SK-N-SH (cell line): Measurements from ENCODE around the gene RAB3GAP2. TPM values are rescaled to one million over a fixed set of nuclear protein-coding genes. Genes with fewer than 3 reads are reported as not detected.

Experiments used
- CTCF ChIA-PET: fragments of 300-600, 350-600 bp; formaldehyde crosslinking; extraction: SDS; loops from one replicate; lab custom pipeline; 2021; lab: Yijun Ruan, JAX
- POLR2A ChIA-PET: fragments of 350-600 bp; sonication (Branson Sonifier 250); formaldehyde crosslinking; extraction: SDS; loops from one replicate; lab custom pipeline; 2020; ENCODE audit warnings: antibody characterized with exemption, inconsistent platforms; lab: Yijun Ruan, JAX
- DNase-seq: peaks from one replicate; pipeline ENCODE4 v3.0.0; 2012
- H2AFZ ChIP-seq: fragments of 200-600 bp; sonication (generic); 2 replicates; pipeline ENCODE4 v1.8.1; 2016; ENCODE audit warnings: antibody characterized with exemption, mild to moderate bottlenecking, low read depth
- H3F3A ChIP-seq: fragments of 200-600 bp; sonication (generic); replicated peaks from 2 replicates; pipeline ENCODE3; 2016; ENCODE audit warnings: antibody characterized with exemption, mild to moderate bottlenecking; ENCODE audit not compliant: insufficient read depth
- H3K27ac ChIP-seq, 2 experiments: fragments of 200-500 bp in 1 of 2; fragments of 200-600 bp in 1 of 2; sonication (Bioruptor generic) in 1 of 2; sonication (generic), shearing (Covaris generic) in 1 of 2; 2 replicates each; pipeline versions ENCODE4 v1.5.1 to v1.6.1; 2014 to 2016; ENCODE audit warnings: low read depth in 2 of 2, inconsistent platforms in 1 of 2, low read length in 1 of 2, mild to moderate bottlenecking in 1 of 2, mixed read lengths in 1 of 2
- H3K27me3 ChIP-seq: fragments of 200-600 bp; sonication (generic), shearing (Covaris generic); 2 replicates; pipeline ENCODE4 v1.6.1; 2016; ENCODE audit warnings: mixed run types; ENCODE audit not compliant: insufficient read depth
- H3K36me3 ChIP-seq, 2 experiments: fragments of 200-500 bp in 1 of 2; fragments of 200-600 bp in 1 of 2; sonication (Bioruptor generic) in 1 of 2; sonication (generic) in 1 of 2; replicated peaks in 1 of 2; 2 replicates each; pipeline versions ENCODE3 to v1.5.1; 2014 to 2016; ENCODE audit warnings: low read length in 1 of 2, mild to moderate bottlenecking in 1 of 2; ENCODE audit not compliant: insufficient read depth in 2 of 2, control insufficient read depth in 1 of 2
- H3K4me1 ChIP-seq, 2 experiments: fragments of 200-500 bp in 1 of 2; fragments of 200-600 bp in 1 of 2; sonication (Bioruptor generic) in 1 of 2; sonication (generic), shearing (Covaris generic) in 1 of 2; 2 replicates each; pipeline versions ENCODE4 v1.5.1 to v1.6.1; 2014 to 2016; ENCODE audit warnings: low read depth in 1 of 2, low read length in 1 of 2, mixed run types in 1 of 2; ENCODE audit not compliant: insufficient read depth in 2 of 2, control insufficient read depth in 1 of 2
- H3K4me2 ChIP-seq: fragments of 200-600 bp; sonication (generic), shearing (Covaris generic); 2 replicates; pipeline ENCODE4 v1.6.1; 2017; ENCODE audit warnings: mixed run types
- H3K4me3 ChIP-seq, 2 experiments: fragments of 200-500 bp in 1 of 2; fragments of 200-600 bp in 1 of 2; sonication (Bioruptor generic) in 1 of 2; sonication (generic), shearing (Covaris generic) in 1 of 2; 2 replicates each; pipeline versions ENCODE4 v1.5.1 to v1.8.1; 2014 to 2016; ENCODE audit warnings: low read depth in 2 of 2, inconsistent platforms in 1 of 2, low read length in 1 of 2, mild to moderate bottlenecking in 1 of 2, mixed read lengths in 1 of 2, moderate library complexity in 1 of 2
- H3K79me2 ChIP-seq: fragments of 200-600 bp; sonication (generic); 2 replicates; pipeline ENCODE4 v1.8.1; 2017; ENCODE audit warnings: mild to moderate bottlenecking; ENCODE audit not compliant: insufficient read depth
- H3K9ac ChIP-seq: fragments of 200-600 bp; sonication (generic); 2 replicates; pipeline ENCODE4 v1.6.1; 2017; ENCODE audit warnings: mixed run types
- H3K9me2 ChIP-seq: fragments of 200-600 bp; sonication (generic); 2 replicates; pipeline ENCODE4 v1.6.1; 2017; ENCODE audit warnings: mixed run types
- H3K9me3 ChIP-seq: fragments of 200-600 bp; sonication (generic); 2 replicates; pipeline ENCODE4 v1.6.1; 2017; ENCODE audit warnings: mixed run types, mild to moderate bottlenecking, moderate library complexity
- H4K20me1 ChIP-seq: fragments of 200-600 bp; sonication (generic); 2 replicates; pipeline ENCODE4 v1.6.1; 2017; ENCODE audit warnings: mild to moderate bottlenecking, mixed run types; ENCODE audit not compliant: insufficient read depth
- ELF1 ChIP-seq: IDR thresholded peaks from 2 replicates; pipeline ENCODE4 v1.4.0; 2012
- GABPA ChIP-seq: IDR thresholded peaks from 2 replicates; pipeline ENCODE4 v1.4.0; 2012; ENCODE audit warnings: low read depth, mild to moderate bottlenecking
- MEF2A ChIP-seq: IDR thresholded peaks from 2 replicates; pipeline ENCODE4 v1.4.0; 2012; ENCODE audit warnings: low read depth, borderline replicate concordance
- MXI1 ChIP-seq: IDR thresholded peaks from 2 replicates; pipeline ENCODE4 v1.6.1; 2012; ENCODE audit warnings: mild to moderate bottlenecking, low read depth, low read length, improper control_type of control experiment
- RAD21 ChIP-seq: IDR thresholded peaks from 2 replicates; pipeline ENCODE4 v1.6.1; 2012; ENCODE audit warnings: mild to moderate bottlenecking, low read length
- RCOR1 ChIP-seq: fragments of 150-350 bp; IDR thresholded peaks from 2 replicates; pipeline ENCODE4 v1.6.1; 2017; ENCODE audit warnings: antibody characterized with exemption, low read length
- RXRA ChIP-seq: IDR thresholded peaks from 2 replicates; pipeline ENCODE4 v1.4.0; 2012; ENCODE audit warnings: low read depth, mild to moderate bottlenecking, borderline replicate concordance
- SIN3A ChIP-seq: IDR thresholded peaks from 2 replicates; pipeline ENCODE4 v1.6.1; 2012; ENCODE audit warnings: low read depth, mild to moderate bottlenecking, low read length, moderate library complexity, borderline replicate concordance
- SMC3 ChIP-seq: IDR thresholded peaks from 2 replicates; pipeline ENCODE4 v1.6.1; 2012; ENCODE audit warnings: low read depth, low read length, improper control_type of control experiment
- TAF1 ChIP-seq: IDR thresholded peaks from 2 replicates; pipeline ENCODE4 v1.6.1; 2012; ENCODE audit warnings: low read depth, mild to moderate bottlenecking, low read length, moderate library complexity, borderline replicate concordance
- TCF12 ChIP-seq: IDR thresholded peaks from 2 replicates; pipeline ENCODE4 v1.4.0; 2012
- TEAD4 ChIP-seq: IDR thresholded peaks from 2 replicates; pipeline ENCODE4 v1.4.0; 2012; ENCODE audit warnings: mild to moderate bottlenecking, borderline replicate concordance; ENCODE audit not compliant: insufficient read depth
- YY1 ChIP-seq: IDR thresholded peaks from 2 replicates; pipeline ENCODE4 v1.4.0; 2012; ENCODE audit warnings: low read depth, mild to moderate bottlenecking
- WGBS: methylation state at CpG from one replicate; pipeline ENCODE4 v1.1.6; 2017; ENCODE audit warnings: low lambda C conversion rate; 5-methylcytosine and 5-hydroxymethylcytosine counted together
- polyA plus RNA-seq, 3 experiments: library from polyadenylated mRNA; depleted of rRNA; stranded (reverse); fragments of >200 nt; gene quantifications; 2 replicates each; pipeline ENCODE4 v1.2.3, GENCODE V29; 2012
- TF ChIP-seq, protein P1 (sequence below): IDR thresholded peaks from 2 replicates; pipeline ENCODE4 v1.6.1; 2012; ENCODE audit warnings: mild to moderate bottlenecking, low read depth, low read length, moderate library complexity
- TF ChIP-seq, protein P2 (sequence below): fragments of 150-350 bp; IDR thresholded peaks from 2 replicates; pipeline ENCODE4 v1.6.1; 2017; ENCODE audit warnings: antibody characterized with exemption, low read length, low read depth, borderline replicate concordance
- TF ChIP-seq, protein P3 (sequence below): IDR thresholded peaks from 2 replicates; pipeline ENCODE4 v1.4.0; 2012; ENCODE audit warnings: low read depth, borderline replicate concordance
- TF ChIP-seq, protein P4 (sequence below): IDR thresholded peaks from 2 replicates; pipeline ENCODE4; 2012
- TF ChIP-seq, protein P5 (sequence below): IDR thresholded peaks from 2 replicates; pipeline ENCODE4 v1.4.0; 2012; ENCODE audit warnings: low read depth

Gene RAB3GAP2
- polyA plus RNA-seq, 1 of the 3 experiments (the other 2 are of a cell fraction), result 9.3 TPM

DNA sequence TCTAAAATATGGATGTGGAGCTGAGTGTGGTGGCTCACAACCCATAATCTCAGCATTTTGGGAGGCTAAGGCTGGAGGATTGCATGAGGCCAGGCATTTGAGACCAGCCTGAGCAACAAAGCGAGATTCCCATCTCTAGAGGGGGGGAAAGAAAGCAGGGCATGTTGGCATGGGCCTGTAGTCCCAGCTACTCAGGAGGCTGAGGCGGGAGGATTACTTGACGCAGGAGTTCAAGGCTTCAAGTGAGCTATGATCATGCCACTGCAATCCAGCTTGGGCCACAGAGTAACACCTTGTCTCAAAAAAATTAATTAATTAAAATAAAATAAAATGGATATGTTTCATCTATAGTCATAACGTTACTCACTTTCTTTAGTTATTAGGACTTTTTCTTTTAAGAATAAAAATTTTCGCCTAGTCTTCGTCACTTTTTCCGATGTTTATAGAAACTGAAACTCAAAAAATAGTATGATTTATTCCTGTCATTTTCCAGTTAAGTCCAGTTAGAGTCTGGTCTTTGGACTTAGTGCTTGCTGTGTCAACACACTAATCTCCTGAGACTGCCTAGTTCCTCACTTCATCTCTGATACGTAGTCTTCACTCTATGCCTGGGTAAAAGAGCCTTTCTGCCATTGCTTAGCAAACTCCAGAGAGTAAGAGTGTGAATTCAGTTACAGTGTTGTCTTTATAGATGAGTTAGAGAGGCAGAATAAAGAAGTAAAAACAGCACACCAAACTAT lies 150.3 kb downstream of the RAB3GAP2 start:
- peaks cover 4% of the 10 kb centered on the region for H3F3A ChIP-seq
- peaks cover 46 to 48% of the 10 kb centered on the region in 2 experiments for H3K36me3 ChIP-seq
- H3K27ac ChIP-seq, result no peak overlapping the region; a peak in 1 of 4 replicates
- H2AFZ ChIP-seq, result no peak overlapping the region
- no peak overlapping the region for H3K9ac ChIP-seq
- no peak overlapping the region for H3K4me3 ChIP-seq
- TF ChIP-seq ELF1 (no peak), GABPA (no peak), SMC3 (no peak), MEF2A (no peak), TAF1 (no peak), MXI1 (no peak), TEAD4 (no peak)
- TF ChIP-seq, protein P1, sequence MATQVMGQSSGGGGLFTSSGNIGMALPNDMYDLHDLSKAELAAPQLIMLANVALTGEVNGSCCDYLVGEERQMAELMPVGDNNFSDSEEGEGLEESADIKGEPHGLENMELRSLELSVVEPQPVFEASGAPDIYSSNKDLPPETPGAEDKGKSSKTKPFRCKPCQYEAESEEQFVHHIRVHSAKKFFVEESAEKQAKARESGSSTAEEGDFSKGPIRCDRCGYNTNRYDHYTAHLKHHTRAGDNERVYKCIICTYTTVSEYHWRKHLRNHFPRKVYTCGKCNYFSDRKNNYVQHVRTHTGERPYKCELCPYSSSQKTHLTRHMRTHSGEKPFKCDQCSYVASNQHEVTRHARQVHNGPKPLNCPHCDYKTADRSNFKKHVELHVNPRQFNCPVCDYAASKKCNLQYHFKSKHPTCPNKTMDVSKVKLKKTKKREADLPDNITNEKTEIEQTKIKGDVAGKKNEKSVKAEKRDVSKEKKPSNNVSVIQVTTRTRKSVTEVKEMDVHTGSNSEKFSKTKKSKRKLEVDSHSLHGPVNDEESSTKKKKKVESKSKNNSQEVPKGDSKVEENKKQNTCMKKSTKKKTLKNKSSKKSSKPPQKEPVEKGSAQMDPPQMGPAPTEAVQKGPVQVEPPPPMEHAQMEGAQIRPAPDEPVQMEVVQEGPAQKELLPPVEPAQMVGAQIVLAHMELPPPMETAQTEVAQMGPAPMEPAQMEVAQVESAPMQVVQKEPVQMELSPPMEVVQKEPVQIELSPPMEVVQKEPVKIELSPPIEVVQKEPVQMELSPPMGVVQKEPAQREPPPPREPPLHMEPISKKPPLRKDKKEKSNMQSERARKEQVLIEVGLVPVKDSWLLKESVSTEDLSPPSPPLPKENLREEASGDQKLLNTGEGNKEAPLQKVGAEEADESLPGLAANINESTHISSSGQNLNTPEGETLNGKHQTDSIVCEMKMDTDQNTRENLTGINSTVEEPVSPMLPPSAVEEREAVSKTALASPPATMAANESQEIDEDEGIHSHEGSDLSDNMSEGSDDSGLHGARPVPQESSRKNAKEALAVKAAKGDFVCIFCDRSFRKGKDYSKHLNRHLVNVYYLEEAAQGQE, result no peak
- TF ChIP-seq, protein P2, sequence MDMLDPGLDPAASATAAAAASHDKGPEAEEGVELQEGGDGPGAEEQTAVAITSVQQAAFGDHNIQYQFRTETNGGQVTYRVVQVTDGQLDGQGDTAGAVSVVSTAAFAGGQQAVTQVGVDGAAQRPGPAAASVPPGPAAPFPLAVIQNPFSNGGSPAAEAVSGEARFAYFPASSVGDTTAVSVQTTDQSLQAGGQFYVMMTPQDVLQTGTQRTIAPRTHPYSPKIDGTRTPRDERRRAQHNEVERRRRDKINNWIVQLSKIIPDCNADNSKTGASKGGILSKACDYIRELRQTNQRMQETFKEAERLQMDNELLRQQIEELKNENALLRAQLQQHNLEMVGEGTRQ, result no peak
- TF ChIP-seq, protein P3, sequence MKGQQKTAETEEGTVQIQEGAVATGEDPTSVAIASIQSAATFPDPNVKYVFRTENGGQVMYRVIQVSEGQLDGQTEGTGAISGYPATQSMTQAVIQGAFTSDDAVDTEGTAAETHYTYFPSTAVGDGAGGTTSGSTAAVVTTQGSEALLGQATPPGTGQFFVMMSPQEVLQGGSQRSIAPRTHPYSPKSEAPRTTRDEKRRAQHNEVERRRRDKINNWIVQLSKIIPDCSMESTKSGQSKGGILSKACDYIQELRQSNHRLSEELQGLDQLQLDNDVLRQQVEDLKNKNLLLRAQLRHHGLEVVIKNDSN, result no peak
- TF ChIP-seq, all 33 proteins: peak for 0
- no peak for DNase-seq
- Histone ChIP-seq H4K20me1 (no peaks in the 10 kb centered on the region), H3K9me3 (no peaks in the 10 kb centered on the region), H3K9me2 (no peaks in the 10 kb centered on the region), H3K4me1 (peaks cover 0 to 4% of the 10 kb centered on the region in 2 experiments; a peak in 1 of 4 replicates), H3K79me2 (peaks cover 17% of the 10 kb centered on the region), H3K27me3 (no peaks in the 10 kb centered on the region), H3K4me2 (no peak overlapping the region)
- WGBS, result 94% methylated on average over 8 of the region's 8 CpGs
- ChIA-PET POLR2A (no interaction called here), CTCF (interaction anchor here (1.0 to 2.6 kb wide), 4 partner anchors 9 to 682 kb away, joined by 3 to 8 read pairs (median 4); no protein-coding TSS in a partner anchor)

DNA sequence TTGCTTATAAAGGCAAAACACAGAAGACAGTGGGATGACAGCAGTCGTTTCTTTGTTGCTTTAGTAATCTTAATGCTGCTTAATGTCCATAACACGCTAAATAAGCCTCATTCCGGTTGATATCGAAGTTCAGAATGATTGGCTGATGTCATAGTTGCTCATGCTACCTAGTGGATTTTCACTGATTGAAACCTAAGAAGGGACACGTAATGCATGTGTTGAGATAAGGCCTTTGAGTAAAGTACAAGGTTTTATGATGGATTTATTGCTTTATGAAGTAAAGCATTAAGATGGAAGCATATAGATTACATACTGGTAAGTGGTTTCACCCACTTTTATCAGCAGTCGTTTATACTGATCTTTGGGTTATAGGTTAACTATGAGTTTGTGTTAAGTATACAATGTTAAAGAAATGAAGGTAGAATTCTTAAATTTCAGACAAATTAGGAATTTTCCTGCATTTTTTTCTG lies 153.2 kb downstream of the RAB3GAP2 start:
- peaks cover 4% of the 10 kb centered on the region for H3F3A ChIP-seq
- CTCF ChIA-PET, result no interaction called here
- 86% methylated on average over 6 of the region's 6 CpGs for WGBS

More for the DNA sequence above, 153.2 kb downstream of the RAB3GAP2 start:
- Histone ChIP-seq H3K4me1 (no peaks in the 10 kb centered on the region; a peak in 1 of 4 replicates), H4K20me1 (no peaks in the 10 kb centered on the region), H2AFZ (no peak overlapping the region), H3K9me3 (no peaks in the 10 kb centered on the region), H3K27ac (no peak overlapping the region), H3K36me3 (peaks cover 53 to 60% of the 10 kb centered on the region in 2 experiments), H3K4me3 (no peak overlapping the region), H3K79me2 (peaks cover 17% of the 10 kb centered on the region), H3K27me3 (no peaks in the 10 kb centered on the region), H3K9me2 (no peaks in the 10 kb centered on the region), H3K9ac (no peak overlapping the region), H3K4me2 (no peak overlapping the region)
- POLR2A ChIA-PET, result no interaction called here
- DNase-seq, result no peak
- TF ChIP-seq YY1, result no peak
- no peak for TF ChIP-seq RXRA
- TF ChIP-seq SIN3A, result no peak
- TF ChIP-seq RAD21, result no peak
- TF ChIP-seq, protein P3, result no peak
- no peak for TF ChIP-seq RCOR1
- TF ChIP-seq MEF2A, result no peak
- TF ChIP-seq, protein P4, sequence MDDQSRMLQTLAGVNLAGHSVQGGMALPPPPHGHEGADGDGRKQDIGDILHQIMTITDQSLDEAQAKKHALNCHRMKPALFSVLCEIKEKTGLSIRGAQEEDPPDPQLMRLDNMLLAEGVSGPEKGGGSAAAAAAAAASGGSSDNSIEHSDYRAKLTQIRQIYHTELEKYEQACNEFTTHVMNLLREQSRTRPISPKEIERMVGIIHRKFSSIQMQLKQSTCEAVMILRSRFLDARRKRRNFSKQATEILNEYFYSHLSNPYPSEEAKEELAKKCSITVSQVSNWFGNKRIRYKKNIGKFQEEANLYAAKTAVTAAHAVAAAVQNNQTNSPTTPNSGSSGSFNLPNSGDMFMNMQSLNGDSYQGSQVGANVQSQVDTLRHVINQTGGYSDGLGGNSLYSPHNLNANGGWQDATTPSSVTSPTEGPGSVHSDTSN, result no peak
- no peak for TF ChIP-seq TCF12
- TF ChIP-seq, protein P5, sequence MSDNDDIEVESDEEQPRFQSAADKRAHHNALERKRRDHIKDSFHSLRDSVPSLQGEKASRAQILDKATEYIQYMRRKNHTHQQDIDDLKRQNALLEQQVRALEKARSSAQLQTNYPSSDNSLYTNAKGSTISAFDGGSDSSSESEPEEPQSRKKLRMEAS, result no peak
